GM12872 (cell line): ENCODE data around the gene ATP23.

Experiments
- CTCF ChIP-seq: IDR thresholded peaks from 3 replicates; pipeline ENCODE4 v1.5.1; 2011; ENCODE audit warnings: low read depth, mild to moderate bottlenecking, low read length, moderate library complexity; ENCODE audit not compliant: insufficient read depth

Gene ATP23

GRCh38 chr12:57958061-57958657, 16.8 kb downstream of the ATP23 start:
- TF ChIP-seq CTCF, result no peak

GRCh38 chr12:57964421-57964820, 23.1 kb downstream of the ATP23 start:
- TF ChIP-seq CTCF, result no peak

GRCh38 chr12:57965766-57966165, 24.4 kb downstream of the ATP23 start:
- no peak for TF ChIP-seq CTCF

- no peak for TF ChIP-seq CTCF
Observed at GRCh38 chr12:57966536-57966935, 25.2 kb downstream of the ATP23 start.

- peak; percentile 47 for TF ChIP-seq CTCF
Observed at GRCh38 chr12:57983146-57983857, 41.9 kb downstream of the ATP23 start.

GRCh38 chr12:57983858-57984505, 42.6 kb downstream of the ATP23 start:
- no peak for TF ChIP-seq CTCF

- TF ChIP-seq CTCF, result no peak
Observed at GRCh38 chr12:57984629-57985151, 43.3 kb downstream of the ATP23 start.
